ENCODE data around the gene RYK.

Gene RYK

DNA sequence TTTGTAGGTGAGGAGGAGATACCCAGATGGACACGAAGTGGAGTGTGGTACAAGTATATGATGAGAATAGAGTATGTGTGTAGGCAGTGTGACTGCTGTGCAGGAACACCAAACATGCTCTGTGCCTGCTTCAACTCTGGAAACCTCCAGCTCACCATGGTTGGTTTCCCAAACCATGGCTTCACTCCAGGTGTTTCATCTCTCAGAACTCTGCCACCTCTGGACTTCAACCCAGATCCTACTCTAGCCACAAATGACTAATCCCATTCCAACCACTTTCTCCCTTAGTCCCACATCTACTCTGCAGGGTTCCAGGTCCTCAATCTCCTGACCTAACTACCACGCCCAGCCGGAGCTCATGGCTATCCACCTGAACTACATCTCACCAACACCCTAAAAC, 102.1 kb downstream of the RYK start:
- H3K9me3 ChIP-seq (ENCODE audit: low read length): no peaks in the 10 kb centered on the region
- no peak overlapping the region for H3K4me3 ChIP-seq (ENCODE audit: low read length)
- H3K27me3 ChIP-seq (ENCODE audit: insufficient read depth, low read length): no peaks in the 10 kb centered on the region
- H3K36me3 ChIP-seq (ENCODE audit: insufficient read depth, low read length): peaks cover 2% of the 10 kb centered on the region
- H3K4me1 ChIP-seq (ENCODE audit: insufficient read depth, low read length): no peaks in the 10 kb centered on the region
- H2AFZ ChIP-seq (ENCODE audit: low read depth, low read length): no peak overlapping the region

DNA sequence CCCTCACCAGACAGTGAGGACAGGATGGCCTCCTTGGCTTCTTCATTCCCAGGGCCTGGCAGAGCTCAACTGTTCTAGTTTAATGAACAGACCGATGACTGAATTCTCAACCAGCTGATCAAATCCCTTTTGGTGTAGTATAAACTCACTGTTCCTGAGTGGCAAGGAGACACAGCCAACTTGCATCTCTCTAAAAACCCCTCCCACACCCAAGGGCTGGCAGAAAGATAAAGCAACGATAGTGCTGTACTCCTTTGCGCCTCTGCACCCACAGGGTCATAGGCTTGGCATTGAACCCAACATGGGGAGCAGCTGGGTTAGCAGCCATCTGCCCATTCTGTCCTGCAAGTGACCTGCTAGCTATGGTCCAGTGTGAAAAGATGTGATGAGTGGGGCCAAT, 103.2 kb downstream of the RYK start:
- Histone ChIP-seq H3K4me1 (ENCODE audit: insufficient read depth, low read length) (no peaks in the 10 kb centered on the region), H3K9me3 (ENCODE audit: low read length) (no peaks in the 10 kb centered on the region), H3K27me3 (ENCODE audit: insufficient read depth, low read length) (no peaks in the 10 kb centered on the region), H2AFZ (ENCODE audit: low read depth, low read length) (no peak overlapping the region), H3K4me3 (ENCODE audit: low read length) (no peak overlapping the region), H3K36me3 (ENCODE audit: insufficient read depth, low read length) (peaks cover 2% of the 10 kb centered on the region)

DNA sequence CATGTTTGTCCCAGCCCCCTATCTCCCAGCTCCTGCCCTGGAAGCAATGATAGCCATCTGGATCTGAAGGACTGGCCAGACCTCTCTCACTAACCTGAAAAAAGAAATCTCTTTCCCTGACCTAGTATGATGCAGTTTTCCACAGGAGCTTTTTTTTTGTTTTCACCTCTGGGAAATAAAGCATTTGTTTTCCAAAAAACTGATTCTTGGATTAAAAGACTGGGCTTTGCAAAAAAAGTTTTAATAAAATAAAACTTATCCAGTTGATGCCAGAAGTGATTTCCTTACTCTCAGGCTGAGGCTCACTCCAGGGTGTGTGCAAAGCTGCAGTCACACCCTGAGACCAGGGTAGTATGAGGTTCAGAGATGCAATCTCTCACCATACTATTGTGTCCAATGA, 104.0 kb downstream of the RYK start:
- H3K27me3 ChIP-seq (ENCODE audit: insufficient read depth, low read length): no peaks in the 10 kb centered on the region
- no peaks in the 10 kb centered on the region for H3K36me3 ChIP-seq (ENCODE audit: insufficient read depth, low read length)
- H2AFZ ChIP-seq (ENCODE audit: low read depth, low read length): no peak overlapping the region
- no peak overlapping the region for H3K4me3 ChIP-seq (ENCODE audit: low read length)
- no peaks in the 10 kb centered on the region for H3K9me3 ChIP-seq (ENCODE audit: low read length)
- no peaks in the 10 kb centered on the region for H3K4me1 ChIP-seq (ENCODE audit: insufficient read depth, low read length)

DNA sequence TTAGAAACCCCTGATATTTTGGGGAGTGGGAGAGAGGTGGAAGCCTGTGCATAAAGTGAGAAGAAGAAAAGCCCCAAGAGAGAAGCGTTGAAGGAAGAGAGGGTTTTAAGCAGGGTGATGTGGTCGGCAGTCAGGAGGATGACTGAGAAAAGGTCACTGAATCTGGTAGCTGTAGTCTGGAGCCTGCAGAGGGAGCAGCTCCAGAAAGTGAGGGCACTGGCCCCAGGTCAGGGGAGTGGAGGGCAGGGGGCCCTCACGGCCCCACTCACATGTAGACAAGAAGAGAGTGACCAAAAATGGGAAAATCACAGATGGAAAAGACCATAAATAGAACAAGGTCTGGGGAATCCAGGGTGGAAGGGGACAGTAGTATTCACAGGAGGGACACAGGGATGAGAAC, 105.5 kb downstream of the RYK start:
- Histone ChIP-seq H2AFZ (ENCODE audit: low read depth, low read length) (no peak overlapping the region), H3K27me3 (ENCODE audit: insufficient read depth, low read length) (no peaks in the 10 kb centered on the region), H3K4me3 (ENCODE audit: low read length) (no peak overlapping the region), H3K9me3 (ENCODE audit: low read length) (no peaks in the 10 kb centered on the region), H3K36me3 (ENCODE audit: insufficient read depth, low read length) (no peaks in the 10 kb centered on the region), H3K4me1 (ENCODE audit: insufficient read depth, low read length) (no peaks in the 10 kb centered on the region)

DNA sequence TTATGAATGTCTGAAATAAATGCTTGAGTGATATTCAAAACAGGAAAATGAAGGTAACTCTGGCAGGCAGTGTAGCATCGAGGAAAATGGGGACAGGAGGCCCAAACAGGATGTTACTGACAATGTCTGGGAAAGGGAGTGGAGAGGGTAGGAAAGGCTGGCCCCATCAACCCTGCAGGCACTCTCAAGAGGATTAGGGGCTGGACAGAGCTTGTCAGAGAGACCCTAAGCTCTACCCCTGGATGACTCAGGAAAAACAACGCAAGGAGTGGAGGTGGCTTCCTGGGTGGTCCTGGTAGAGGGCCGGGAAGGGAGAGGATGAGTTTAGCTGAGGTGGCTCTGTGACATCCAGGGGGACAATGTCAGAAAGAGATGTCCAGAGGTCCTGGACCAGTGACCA, 106.0 kb downstream of the RYK start:
- Histone ChIP-seq H3K4me1 (ENCODE audit: insufficient read depth, low read length) (no peaks in the 10 kb centered on the region), H3K9me3 (ENCODE audit: low read length) (peaks cover 3% of the 10 kb centered on the region), H3K4me3 (ENCODE audit: low read length) (no peak overlapping the region), H3K36me3 (ENCODE audit: insufficient read depth, low read length) (no peaks in the 10 kb centered on the region), H3K27me3 (ENCODE audit: insufficient read depth, low read length) (no peaks in the 10 kb centered on the region), H2AFZ (ENCODE audit: low read depth, low read length) (no peak overlapping the region)

DNA sequence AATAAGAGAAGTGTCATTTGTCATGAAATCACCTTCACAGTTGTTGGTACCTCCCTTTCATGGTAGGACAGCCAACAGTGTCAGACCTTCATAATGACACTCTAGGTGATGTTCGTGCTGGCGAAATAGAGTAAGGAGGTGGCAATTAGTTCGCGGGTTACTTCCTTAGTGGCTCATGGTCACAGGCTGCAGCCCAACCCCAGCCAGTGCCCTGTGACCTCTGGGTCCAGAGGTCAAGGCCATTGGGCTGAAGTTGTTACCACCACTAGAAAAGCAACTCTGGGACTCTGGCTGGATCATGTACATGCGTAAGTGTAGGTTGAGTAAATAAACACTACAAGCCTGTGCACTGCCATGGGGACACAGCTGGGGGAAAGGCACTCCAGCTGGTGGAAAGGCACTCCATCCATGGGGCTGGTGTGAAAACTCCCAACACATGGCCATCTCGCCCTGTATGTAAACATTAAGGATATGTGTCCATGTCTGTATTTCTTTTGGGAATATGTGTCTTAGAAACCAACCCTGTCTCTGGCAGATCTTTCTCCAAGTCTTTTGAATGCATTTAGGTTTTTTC, 106.7 kb downstream of the RYK start:
- Histone ChIP-seq H3K9me3 (ENCODE audit: low read length) (peaks cover 3% of the 10 kb centered on the region), H3K36me3 (ENCODE audit: insufficient read depth, low read length) (no peaks in the 10 kb centered on the region), H2AFZ (ENCODE audit: low read depth, low read length) (no peak overlapping the region), H3K4me3 (ENCODE audit: low read length) (no peak overlapping the region), H3K27me3 (ENCODE audit: insufficient read depth, low read length) (no peaks in the 10 kb centered on the region), H3K4me1 (ENCODE audit: insufficient read depth, low read length) (no peaks in the 10 kb centered on the region)

DNA sequence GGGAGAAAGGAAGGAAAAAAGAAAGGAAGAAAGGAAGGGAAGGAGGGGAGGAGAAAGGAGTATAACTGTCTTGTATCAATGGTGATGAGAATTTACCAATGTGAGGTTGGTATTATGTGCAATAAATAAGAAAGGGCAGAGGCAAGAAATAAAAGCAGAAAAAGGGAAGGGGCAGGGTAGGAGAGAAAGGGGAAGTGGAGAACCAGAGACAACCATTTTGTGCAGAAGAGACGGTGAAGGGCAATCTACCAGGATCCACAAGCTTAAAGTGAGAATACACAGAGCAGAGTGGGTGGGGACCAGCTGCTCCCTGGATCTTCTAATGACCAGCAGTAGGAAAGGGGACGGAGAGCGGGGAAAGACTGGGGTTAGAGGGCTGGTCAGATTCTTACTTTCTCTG, 114.1 kb downstream of the RYK start:
- Histone ChIP-seq H3K4me3 (ENCODE audit: low read length) (no peak overlapping the region), H3K27me3 (ENCODE audit: insufficient read depth, low read length) (no peaks in the 10 kb centered on the region), H3K4me1 (ENCODE audit: insufficient read depth, low read length) (no peaks in the 10 kb centered on the region), H2AFZ (ENCODE audit: low read depth, low read length) (no peak overlapping the region), H3K9me3 (ENCODE audit: low read length) (peaks cover 3% of the 10 kb centered on the region), H3K36me3 (ENCODE audit: insufficient read depth, low read length) (no peaks in the 10 kb centered on the region)

DNA sequence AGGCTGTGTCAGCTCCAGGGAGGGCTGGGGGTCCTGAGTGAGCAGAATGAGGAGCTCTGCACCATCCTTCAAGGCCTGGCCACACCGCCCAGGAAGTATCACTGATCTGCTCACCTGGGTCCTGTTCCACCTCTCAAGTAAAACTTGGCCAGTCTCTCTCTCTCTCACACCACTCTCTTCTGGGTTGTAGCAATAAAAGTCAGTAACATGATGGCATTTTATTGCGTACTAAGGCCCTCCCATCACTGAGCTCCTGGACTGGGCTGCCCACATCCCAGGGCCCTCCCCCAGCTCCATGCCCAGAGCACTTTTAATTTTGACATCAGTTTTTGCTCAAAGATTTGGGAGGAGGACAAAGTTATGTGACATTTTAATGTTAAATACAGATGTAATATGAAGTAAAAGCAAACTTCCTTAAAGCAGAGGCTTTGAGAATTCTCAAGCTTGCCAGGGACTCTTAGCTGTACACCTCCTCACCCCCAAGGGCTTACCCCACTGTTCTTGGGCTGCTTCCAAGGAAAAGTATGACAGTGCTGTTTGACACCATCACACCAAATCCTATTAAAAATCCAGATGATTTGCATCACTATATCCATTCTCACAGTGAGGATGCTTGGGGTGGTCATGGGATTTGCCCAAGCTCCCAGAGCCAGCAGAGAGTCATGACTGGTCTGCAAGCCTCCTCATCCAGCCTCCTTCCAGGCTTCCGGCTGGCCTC, 115.8 kb downstream of the RYK start:
- H3K9me3 ChIP-seq (ENCODE audit: low read length): peaks cover under 1% of the 10 kb centered on the region

DNA sequence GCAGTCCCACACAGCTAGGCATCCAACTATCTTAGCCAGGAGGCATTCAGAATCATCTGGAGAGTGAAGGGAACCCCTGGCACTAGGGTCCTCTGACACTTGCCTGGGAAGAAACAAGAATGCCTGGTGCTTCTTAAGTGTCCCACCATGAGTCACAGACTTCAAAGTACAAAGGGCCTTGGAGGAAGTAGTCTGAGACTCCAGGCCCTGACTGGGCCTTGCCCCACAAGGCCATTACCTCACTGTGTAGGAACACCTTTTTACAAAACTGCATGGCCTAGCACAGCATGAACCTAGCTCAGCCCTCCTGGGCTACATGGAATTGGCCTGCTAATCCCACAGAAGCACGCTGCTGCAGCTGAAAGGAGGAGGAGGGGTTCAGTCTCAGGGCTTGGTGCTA, 116.4 kb downstream of the RYK start:
- H3K4me3 ChIP-seq (ENCODE audit: low read length): no peak overlapping the region
- H3K9me3 ChIP-seq (ENCODE audit: low read length): no peaks in the 10 kb centered on the region
- H3K36me3 ChIP-seq (ENCODE audit: insufficient read depth, low read length): no peaks in the 10 kb centered on the region
- H3K27me3 ChIP-seq (ENCODE audit: insufficient read depth, low read length): no peaks in the 10 kb centered on the region
- no peak overlapping the region for H2AFZ ChIP-seq (ENCODE audit: low read depth, low read length)
- H3K4me1 ChIP-seq (ENCODE audit: insufficient read depth, low read length): no peaks in the 10 kb centered on the region

More for the DNA sequence above, 115.8 kb downstream of the RYK start:
- H3K27me3 ChIP-seq (ENCODE audit: insufficient read depth, low read length): no peaks in the 10 kb centered on the region
- H3K4me3 ChIP-seq (ENCODE audit: low read length): no peak overlapping the region
- H2AFZ ChIP-seq (ENCODE audit: low read depth, low read length): no peak overlapping the region
- H3K36me3 ChIP-seq (ENCODE audit: insufficient read depth, low read length): no peaks in the 10 kb centered on the region
- no peaks in the 10 kb centered on the region for H3K4me1 ChIP-seq (ENCODE audit: insufficient read depth, low read length)

DNA sequence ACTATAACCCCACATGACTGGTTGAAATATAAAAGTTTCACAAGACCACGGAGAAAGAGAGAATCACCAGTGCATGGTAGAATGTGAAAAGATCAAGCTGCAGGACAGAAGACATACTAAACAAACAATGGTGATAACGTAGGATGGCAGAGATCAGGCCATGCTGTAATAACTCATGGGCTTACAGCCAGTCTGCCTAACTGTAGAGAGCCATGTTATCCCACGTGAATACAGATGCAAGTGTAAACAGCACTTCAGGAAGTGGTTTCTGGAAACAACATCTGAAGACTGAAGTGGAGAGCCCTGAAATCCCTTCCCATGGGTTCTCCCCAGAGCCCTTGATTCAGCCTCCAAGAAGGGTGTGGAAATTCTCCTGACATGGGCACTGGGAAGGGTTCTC, 117.7 kb downstream of the RYK start:
- H3K9me3 ChIP-seq (ENCODE audit: low read length): peaks cover 3% of the 10 kb centered on the region
- H2AFZ ChIP-seq (ENCODE audit: low read depth, low read length): no peak overlapping the region
- H3K36me3 ChIP-seq (ENCODE audit: insufficient read depth, low read length): no peaks in the 10 kb centered on the region
- no peaks in the 10 kb centered on the region for H3K4me1 ChIP-seq (ENCODE audit: insufficient read depth, low read length)
- no peaks in the 10 kb centered on the region for H3K27me3 ChIP-seq (ENCODE audit: insufficient read depth, low read length)
- H3K4me3 ChIP-seq (ENCODE audit: low read length): no peak overlapping the region

DNA sequence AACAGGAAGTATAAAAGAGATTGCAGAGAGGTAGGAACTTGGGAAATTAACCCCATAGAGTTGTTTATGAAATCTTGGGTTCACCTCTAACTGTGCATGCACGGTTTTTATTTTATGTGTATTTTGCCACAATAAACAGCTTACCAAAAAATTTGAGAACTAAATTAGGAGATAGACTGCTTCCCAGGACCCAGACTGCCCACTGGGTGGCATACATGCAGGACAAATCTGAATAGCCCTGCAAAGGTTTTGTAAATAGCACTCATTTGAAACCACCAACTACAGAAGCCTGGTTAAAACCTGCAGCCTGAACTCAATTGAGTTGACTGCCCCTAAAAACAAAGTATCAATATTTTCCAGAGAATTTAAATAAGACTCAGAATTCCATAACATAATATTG, 124.5 kb downstream of the RYK start:
- H2AFZ ChIP-seq (ENCODE audit: low read depth, low read length): no peak overlapping the region

DNA sequence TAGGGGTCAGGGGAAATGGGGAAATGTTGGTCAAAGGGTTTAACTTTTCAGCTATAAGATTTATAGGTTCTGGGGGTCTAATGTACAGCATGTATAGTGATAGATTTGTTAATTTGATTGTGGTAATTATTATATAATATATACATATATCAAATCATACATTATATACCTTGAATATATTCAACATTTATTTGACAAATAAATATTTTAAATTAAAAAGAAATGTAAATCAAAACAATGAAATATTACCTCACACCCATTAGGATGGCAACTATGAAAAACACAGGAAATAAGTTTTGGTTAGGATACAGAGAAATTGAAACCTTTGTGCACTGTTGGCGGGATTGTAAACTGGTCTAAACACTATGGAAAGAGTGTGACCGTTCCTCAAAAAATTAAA, 135.9 kb downstream of the RYK start:
- no peaks in the 10 kb centered on the region for H3K4me1 ChIP-seq (ENCODE audit: insufficient read depth, low read length)
- H3K36me3 ChIP-seq (ENCODE audit: insufficient read depth, low read length): no peaks in the 10 kb centered on the region
- no peak overlapping the region for H2AFZ ChIP-seq (ENCODE audit: low read depth, low read length)

More for the DNA sequence above, 124.5 kb downstream of the RYK start:
- H3K4me3 ChIP-seq (ENCODE audit: low read length): no peak overlapping the region
- no peaks in the 10 kb centered on the region for H3K4me1 ChIP-seq (ENCODE audit: insufficient read depth, low read length)
- no peaks in the 10 kb centered on the region for H3K36me3 ChIP-seq (ENCODE audit: insufficient read depth, low read length)
- no peaks in the 10 kb centered on the region for H3K27me3 ChIP-seq (ENCODE audit: insufficient read depth, low read length)
- peaks cover 3% of the 10 kb centered on the region for H3K9me3 ChIP-seq (ENCODE audit: low read length)

DNA sequence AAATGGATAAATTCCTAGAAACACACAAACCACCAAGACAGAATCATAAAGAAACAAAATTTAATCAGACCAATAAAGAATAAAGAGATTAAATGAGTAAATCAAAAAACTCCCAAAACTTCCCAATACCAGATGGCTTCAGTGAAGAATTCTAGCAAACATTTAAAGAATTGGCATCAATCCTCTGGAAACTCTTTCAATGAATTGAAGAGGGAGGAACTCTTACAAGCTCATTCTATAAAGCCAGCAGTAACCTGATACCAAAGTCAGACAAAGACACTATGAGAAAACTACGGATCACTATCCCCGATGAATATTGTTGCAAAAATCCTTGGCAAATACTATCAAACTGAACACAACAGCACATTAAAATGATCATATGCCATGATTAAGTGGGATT, 139.0 kb downstream of the RYK start:
- H3K27me3 ChIP-seq (ENCODE audit: insufficient read depth, low read length): no peaks in the 10 kb centered on the region
- no peaks in the 10 kb centered on the region for H3K9me3 ChIP-seq (ENCODE audit: low read length)
- no peaks in the 10 kb centered on the region for H3K36me3 ChIP-seq (ENCODE audit: insufficient read depth, low read length)
- no peak overlapping the region for H3K4me3 ChIP-seq (ENCODE audit: low read length)
- no peaks in the 10 kb centered on the region for H3K4me1 ChIP-seq (ENCODE audit: insufficient read depth, low read length)
- no peak overlapping the region for H2AFZ ChIP-seq (ENCODE audit: low read depth, low read length)

More for the DNA sequence above, 135.9 kb downstream of the RYK start:
- Histone ChIP-seq H3K4me3 (ENCODE audit: low read length) (no peak overlapping the region), H3K9me3 (ENCODE audit: low read length) (no peaks in the 10 kb centered on the region), H3K27me3 (ENCODE audit: insufficient read depth, low read length) (no peaks in the 10 kb centered on the region)

DNA sequence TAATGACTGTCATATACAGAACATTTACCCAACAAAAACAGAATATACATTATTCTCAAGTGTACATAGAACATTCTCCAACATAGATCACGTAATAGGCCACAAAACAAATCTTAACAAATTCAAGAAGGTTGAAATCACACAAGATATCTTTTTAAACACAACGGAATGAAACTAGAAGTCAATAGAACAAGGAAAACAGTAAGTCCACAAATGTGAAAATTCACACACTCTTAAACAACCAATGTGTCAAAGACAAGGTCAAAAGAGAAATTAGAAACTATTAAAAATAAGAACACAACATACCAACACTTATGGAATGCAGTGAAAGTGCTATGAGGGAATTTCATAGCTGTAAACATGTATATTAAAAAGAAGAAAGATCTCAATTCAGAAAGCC, 139.7 kb downstream of the RYK start:
- Histone ChIP-seq H3K4me3 (ENCODE audit: low read length) (no peak overlapping the region), H3K9me3 (ENCODE audit: low read length) (no peaks in the 10 kb centered on the region), H2AFZ (ENCODE audit: low read depth, low read length) (no peak overlapping the region), H3K36me3 (ENCODE audit: insufficient read depth, low read length) (no peaks in the 10 kb centered on the region), H3K27me3 (ENCODE audit: insufficient read depth, low read length) (no peaks in the 10 kb centered on the region), H3K4me1 (ENCODE audit: insufficient read depth, low read length) (no peaks in the 10 kb centered on the region)

Measured in neuron (in vitro differentiated cells).